GM12878 (cell line): ENCODE measurements around the gene MAN1B1. TPM values are rescaled to one million over a fixed set of nuclear protein-coding genes. Genes with fewer than 3 reads are reported as not detected.

ENCODE experiments used
- ATAC-seq: fragments of 200-7000 bp; cut with Tn5 transposase; 3 replicates; pipeline ENCODE4 v1.9.1; 2020; ENCODE audit warnings: mild to moderate bottlenecking, moderate library complexity
- BruUV-seq: library from RNA; stranded (reverse); fragments of 400-500 nt; replicated peaks from 2 replicates; lab custom pipeline; 2021; lab: Mats Ljungman, UMichigan
- CTCF ChIA-PET: fragments of 300-600 bp; sonication (Branson Sonifier 250); formaldehyde crosslinking; extraction: SDS; loops from one replicate; lab custom pipeline; 2021; ENCODE audit warnings: inconsistent platforms; lab: Yijun Ruan, JAX
- POLR2A ChIA-PET: fragments of 350-600 bp; formaldehyde crosslinking; extraction: SDS; loops from one replicate; lab custom pipeline; 2021; ENCODE audit warnings: inconsistent platforms; lab: Charles Lee
- RAD21 ChIA-PET: fragments of 300-600 bp; sonication (Branson Sonifier 250); formaldehyde crosslinking; loops from one replicate; lab custom pipeline; 2023; ENCODE audit warnings: antibody characterized with exemption; ENCODE audit not compliant: unreplicated experiment; lab: Charles Lee
- SMC1A ChIA-PET: fragments of 300-600 bp; sonication (Branson Sonifier 250); formaldehyde crosslinking; loops from one replicate; lab custom pipeline; 2023; ENCODE audit not compliant: unreplicated experiment, uncharacterized antibody; lab: Charles Lee
- DNase-seq: peaks from one replicate; pipeline ENCODE4 v3.0.0-alpha.2; 2011; ENCODE audit warnings: low read depth, low spot score
- FAIRE-seq: peaks from 3 replicates; lab custom pipeline; 2011; peaks lifted over from hg19 to GRCh38; lab: Jason Lieb, UNC
- H2AFZ ChIP-seq: 2 replicates; pipeline ENCODE4 v1.6.0; 2011; ENCODE audit warnings: low read depth, low read length, control low read depth; ENCODE audit not compliant: control insufficient read depth
- H3K27ac ChIP-seq: 2 replicates; pipeline ENCODE4 v1.5.1; 2011; ENCODE audit warnings: control low read depth; ENCODE audit not compliant: control insufficient read depth, insufficient read depth
- H3K27me3 ChIP-seq, 2 experiments: replicated peaks in 1 of 2; 2 replicates each; pipeline versions ENCODE4 v1.6.0 to v1.6.1; 2011; ENCODE audit warnings: low read length in 1 of 2; ENCODE audit not compliant: control insufficient read depth in 2 of 2, insufficient read depth in 2 of 2
- H3K36me3 ChIP-seq, 2 experiments: 2 replicates each; pipeline ENCODE4 v1.5.1; 2011; ENCODE audit warnings: low read length in 1 of 2; ENCODE audit not compliant: control insufficient read depth in 2 of 2, insufficient read depth in 2 of 2
- H3K4me1 ChIP-seq: 2 replicates; pipeline ENCODE4 v1.6.1; 2011; ENCODE audit warnings: mild to moderate bottlenecking, low read length, moderate library complexity, mixed read lengths; ENCODE audit not compliant: control insufficient read depth, insufficient read depth
- H3K4me2 ChIP-seq: 2 replicates; pipeline ENCODE4 v1.6.0; 2011; ENCODE audit warnings: control low read depth; ENCODE audit not compliant: control insufficient read depth, insufficient read depth
- H3K4me3 ChIP-seq: fragments of 200-600 bp; sonication (generic); 2 replicates; pipeline ENCODE4 v1.5.1; 2016
- H3K79me2 ChIP-seq: 2 replicates; pipeline ENCODE4 v1.6.0; 2011; ENCODE audit warnings: low read length; ENCODE audit not compliant: control insufficient read depth, insufficient read depth
- H3K9ac ChIP-seq: 2 replicates; pipeline ENCODE4 v1.8.0; 2011; ENCODE audit warnings: low read length, control low read depth, mixed read lengths; ENCODE audit not compliant: control insufficient read depth, insufficient read depth
- H3K9me3 ChIP-seq: replicated peaks from 3 replicates; pipeline ENCODE4 v1.5.1; 2011; ENCODE audit warnings: mild to moderate bottlenecking, low read length; ENCODE audit not compliant: control insufficient read depth, insufficient read depth
- H4K20me1 ChIP-seq: 2 replicates; pipeline ENCODE4 v1.6.0; 2011; ENCODE audit not compliant: control insufficient read depth, insufficient read depth
- HDAC2 ChIP-seq: fragments of 200-600 bp; sonication (generic); IDR thresholded peaks from 2 replicates; pipeline ENCODE4 v1.6.1; 2017
- MTA2 ChIP-seq: fragments of 450-650 bp; IDR thresholded peaks from 2 replicates; pipeline ENCODE4 v1.6.1; 2016; ENCODE audit warnings: low read depth, mild to moderate bottlenecking, moderate library complexity
- NFIC ChIP-seq: IDR thresholded peaks from 2 replicates; pipeline ENCODE4 v1.6.1; 2012; ENCODE audit warnings: low read depth, mild to moderate bottlenecking, inconsistent platforms, low read length, moderate library complexity
- PBX3 ChIP-seq: IDR thresholded peaks from 2 replicates; pipeline ENCODE4 v1.6.1; 2011; ENCODE audit warnings: mild to moderate bottlenecking, low read depth, low read length, moderate library complexity; ENCODE audit not compliant: insufficient replicate concordance
- PRDM15 ChIP-seq: fragments of 450-650 bp; formaldehyde crosslinking; IDR thresholded peaks from 2 replicates; pipeline ENCODE4 v1.4.0; 2020; ENCODE audit warnings: mild to moderate bottlenecking, moderate library complexity
- STAT3 ChIP-seq: IDR thresholded peaks from 2 replicates; pipeline ENCODE4 v1.6.1; 2011; ENCODE audit warnings: low read depth, low read length, improper control_type of control experiment
- TCF3 ChIP-seq: IDR thresholded peaks from 2 replicates; pipeline ENCODE4 v1.6.1; 2012; ENCODE audit warnings: low read depth, mild to moderate bottlenecking, low read length, borderline replicate concordance; ENCODE audit not compliant: insufficient read depth
- ZBTB40 ChIP-seq: fragments of 450-650 bp; IDR thresholded peaks from 2 replicates; pipeline ENCODE4 v1.6.1; 2016; ENCODE audit warnings: mild to moderate bottlenecking, moderate library complexity, borderline replicate concordance
- WGBS: methylation state at CpG from one replicate; pipeline ENCODE4 v1.1.6; 2016; ENCODE audit warnings: low lambda C conversion rate; ENCODE audit not compliant: insufficient replicate concordance, insufficient coverage; ENCODE audit errors: missing lambda C conversion rate; 5-methylcytosine and 5-hydroxymethylcytosine counted together
- in situ Hi-C: fragments of 300-500 bp; cut with MboI; formaldehyde crosslinking; loops from 9 replicates; pipeline ENCODE4 v1.14.3; 2018; ENCODE audit warnings: mixed read lengths
- intact Hi-C: fragments of 100-400 bp; cut with micrococcal nuclease; formaldehyde crosslinking; loops from one replicate; pipeline ENCODE4 v1.14.2; 2022; ENCODE audit not compliant: unreplicated experiment
- polyA plus RNA-seq, 11 experiments: library from polyadenylated mRNA; depleted of rRNA in 4 of 11; unstranded in 6 of 11; stranded (reverse) in 5 of 11; fragments of >200 nt; fragmentation: Nextera tagmentation in 4 of 11; fragmentation: Illumina TruSeq in 1 of 11; extraction: Ambion mirVana in 4 of 11; extraction: Trizol in 1 of 11; gene quantifications; 1 replicate in 1 of 11; 2 replicates in 10 of 11; pipeline versions ENCODE4 v1.2.1 to v1.2.3, GENCODE V29; 2011 to 2016; ENCODE audit warnings: inconsistent platforms in 2 of 11, missing spikeins in 2 of 11, low read depth in 1 of 11
- total RNA-seq, 4 experiments: library from RNA; depleted of rRNA in 3 of 4; stranded (reverse); fragments of >200 nt in 3 of 4; fragmentation: Illumina TruSeq in 1 of 4; extraction: Trizol in 1 of 4; gene quantifications; 2 replicates each; pipeline versions ENCODE4 v1.2.1 to v1.2.3, GENCODE V29; 2013 to 2021

MAN1B1 gene
- total and polyA plus RNA-seq, 10 of the 15 experiments (the other 5 are each of a cell fraction or from before 2014, with no cell fraction given) = 0.71 to 34.1 (median 22.7) TPM

DNA sequence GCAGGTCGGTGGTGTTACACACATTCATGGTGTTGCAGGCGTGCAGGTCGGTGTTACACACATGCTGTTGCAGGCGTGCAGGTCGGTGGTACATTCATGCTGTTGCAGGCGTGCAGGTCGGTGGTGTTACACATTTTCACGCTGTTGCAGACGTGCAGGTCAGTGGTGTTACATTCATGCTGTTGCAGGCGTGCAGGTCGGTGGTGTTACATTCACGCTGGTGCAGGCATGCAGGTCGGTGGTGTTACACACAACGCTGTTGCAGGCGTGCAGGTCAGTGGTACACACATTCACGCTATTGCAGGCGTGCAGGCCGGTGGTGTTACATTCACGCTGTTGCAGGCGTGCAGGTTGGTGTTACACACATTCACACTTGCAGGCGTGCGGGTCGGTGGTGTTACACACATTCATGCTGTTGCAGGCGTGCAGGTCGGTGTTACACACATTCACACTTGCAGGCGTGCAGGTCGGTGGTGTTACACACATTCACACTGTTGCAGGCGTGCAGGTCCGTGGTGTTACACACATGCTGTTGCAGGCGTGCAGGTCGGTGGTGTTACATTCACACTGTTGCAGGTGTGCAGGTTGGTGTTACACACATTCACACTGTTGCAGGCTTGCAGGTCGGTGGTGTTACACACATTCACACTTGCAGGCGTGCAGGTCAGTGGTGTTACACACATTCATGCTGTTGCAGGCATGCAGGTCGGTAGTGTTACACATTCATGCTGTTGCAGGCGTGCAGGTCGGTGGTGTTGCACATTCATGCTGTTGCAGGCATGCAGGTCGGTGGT is 16.6 kb downstream of the MAN1B1 start (continued):
- no peak for TF ChIP-seq PRDM15
- no peak for TF ChIP-seq NFIC
- TF ChIP-seq STAT3 = no peak

DNA sequence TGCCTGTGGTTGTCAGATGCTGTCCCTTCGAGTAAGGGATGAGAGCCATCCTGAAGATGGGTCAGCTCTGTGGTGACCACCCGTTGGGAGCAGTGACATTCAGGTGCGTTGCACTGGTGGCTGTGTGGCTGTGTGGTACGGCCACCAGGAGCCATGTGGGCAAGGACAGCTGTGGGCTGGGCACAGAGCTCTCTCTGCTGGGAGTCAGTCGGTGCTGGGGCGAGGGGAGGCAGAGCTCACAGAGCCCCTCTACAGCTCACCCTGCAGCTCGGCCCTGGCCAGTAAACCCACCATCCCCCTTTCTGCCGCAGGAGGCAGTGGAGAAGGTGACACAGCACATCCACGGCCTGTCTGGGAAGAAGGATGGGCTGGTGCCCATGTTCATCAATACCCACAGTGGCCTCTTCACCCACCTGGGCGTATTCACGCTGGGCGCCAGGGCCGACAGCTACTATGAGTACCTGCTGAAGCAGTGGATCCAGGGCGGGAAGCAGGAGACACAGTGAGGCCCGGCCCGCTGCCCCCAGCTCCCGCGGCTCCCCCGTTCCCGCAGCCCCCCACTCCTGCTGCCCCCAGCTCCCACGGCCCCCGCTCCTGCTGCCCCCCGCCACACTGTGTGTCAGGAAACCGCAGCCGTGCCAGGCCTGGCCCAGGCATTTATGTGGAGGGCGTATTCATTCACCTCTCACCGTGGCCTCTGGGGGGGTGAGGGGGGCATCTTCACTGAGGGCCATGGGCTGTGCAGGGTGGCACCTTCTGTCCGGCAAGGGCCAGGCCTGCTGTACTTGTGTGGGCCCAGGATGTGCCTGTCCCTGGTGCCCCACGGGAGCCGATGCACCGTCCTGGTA is 19.3 kb downstream of the MAN1B1 start:
- Histone ChIP-seq H3K9me3 (peaks cover 15% of the 10 kb centered on the region; the same call in 2 of the 3 replicates), H3K4me2 (no peak overlapping the region), H3K79me2 (no peaks in the 10 kb centered on the region; the same call in 1 of the 2 replicates), H3K4me1 (no peaks in the 10 kb centered on the region), H3K27ac (no peak overlapping the region), H4K20me1 (no peaks in the 10 kb centered on the region; the same call in 1 of the 2 replicates), H2AFZ (no peak overlapping the region), H3K36me3 (peaks cover 28 to 71% of the 10 kb centered on the region in 2 experiments; a peak in 3 of 4 replicates), H3K27me3 (no peaks in the 10 kb centered on the region), H3K4me3 (no peak overlapping the region), H3K9ac (no peak overlapping the region)
- ATAC-seq (no peak), FAIRE-seq (no peak), DNase-seq (no peak)
- in situ Hi-C loops = no loop called here
- ChIA-PET POLR2A (no interaction called here), SMC1A (no interaction called here), RAD21 (interaction anchor here (1.1 kb wide), 1 partner anchor 19 kb away, joined by 3 read pairs; the partner anchor contains the start of gene MAN1B1), CTCF (no interaction called here)
- intact Hi-C loops = no loop called here
- BruUV-seq = no TSS peak
- WGBS = 83% methylated on average over 25 of the region's 31 CpGs
- no peak for TF ChIP-seq STAT3
- TF ChIP-seq PBX3 = no peak
- TF ChIP-seq TCF3 = no peak
- no peak for TF ChIP-seq ZBTB40
- no peak for TF ChIP-seq HDAC2
- no peak for TF ChIP-seq MTA2
